ENCODE results near the gene IGF2R.

The IGF2R gene

DNA sequence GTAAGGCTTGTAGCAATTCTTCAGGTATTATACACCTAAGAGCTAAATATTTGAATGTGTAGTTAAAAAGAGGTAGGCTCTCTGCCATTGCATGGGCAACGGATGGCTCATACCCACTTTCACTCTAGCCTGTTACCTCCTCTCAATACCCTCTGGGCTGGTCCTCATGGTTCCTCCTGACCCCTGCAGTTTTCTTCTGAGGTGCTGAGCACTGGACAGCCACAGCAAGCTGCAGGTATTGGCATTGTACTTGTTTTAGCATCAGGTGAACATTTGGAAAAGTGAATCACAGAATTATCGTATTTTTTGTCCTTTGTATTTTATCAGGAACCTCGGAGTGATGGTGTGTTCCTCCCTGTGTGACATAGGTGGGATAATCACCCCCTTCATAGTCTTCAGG, 185.6 kb downstream of the IGF2R start:
- Histone ChIP-seq H3K9me3 (ENCODE audit: insufficient read depth, low read length, severe bottlenecking) (peaks cover 5% of the 10 kb centered on the region), H3K4me1 (ENCODE audit: insufficient read depth, low read length) (no peaks in the 10 kb centered on the region), H3K9ac (ENCODE audit: low read depth, low read length) (no peak overlapping the region), H4K20me1 (ENCODE audit: insufficient read depth, low read length) (no peaks in the 10 kb centered on the region), H2AFZ (ENCODE audit: low read depth, low read length) (no peak overlapping the region), H3K36me3 (ENCODE audit: insufficient read depth, low read length) (no peaks in the 10 kb centered on the region), H3K4me2 (ENCODE audit: insufficient read depth, low read length) (no peak overlapping the region), H3K4me3 (ENCODE audit: low read depth in 1 of 2, low read length in 2 of 2) (no peak overlapping the region), H3K79me2 (ENCODE audit: insufficient read depth, low read length) (no peaks in the 10 kb centered on the region), H3K27ac (ENCODE audit: low read length) (no peak overlapping the region), H3K27me3 (ENCODE audit: insufficient read depth, low read length, poor library complexity) (no peaks in the 10 kb centered on the region)
- TF ChIP-seq, protein P1, sequence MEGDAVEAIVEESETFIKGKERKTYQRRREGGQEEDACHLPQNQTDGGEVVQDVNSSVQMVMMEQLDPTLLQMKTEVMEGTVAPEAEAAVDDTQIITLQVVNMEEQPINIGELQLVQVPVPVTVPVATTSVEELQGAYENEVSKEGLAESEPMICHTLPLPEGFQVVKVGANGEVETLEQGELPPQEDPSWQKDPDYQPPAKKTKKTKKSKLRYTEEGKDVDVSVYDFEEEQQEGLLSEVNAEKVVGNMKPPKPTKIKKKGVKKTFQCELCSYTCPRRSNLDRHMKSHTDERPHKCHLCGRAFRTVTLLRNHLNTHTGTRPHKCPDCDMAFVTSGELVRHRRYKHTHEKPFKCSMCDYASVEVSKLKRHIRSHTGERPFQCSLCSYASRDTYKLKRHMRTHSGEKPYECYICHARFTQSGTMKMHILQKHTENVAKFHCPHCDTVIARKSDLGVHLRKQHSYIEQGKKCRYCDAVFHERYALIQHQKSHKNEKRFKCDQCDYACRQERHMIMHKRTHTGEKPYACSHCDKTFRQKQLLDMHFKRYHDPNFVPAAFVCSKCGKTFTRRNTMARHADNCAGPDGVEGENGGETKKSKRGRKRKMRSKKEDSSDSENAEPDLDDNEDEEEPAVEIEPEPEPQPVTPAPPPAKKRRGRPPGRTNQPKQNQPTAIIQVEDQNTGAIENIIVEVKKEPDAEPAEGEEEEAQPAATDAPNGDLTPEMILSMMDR (IDR thresholded peaks at IDR 0.05; ENCODE audit: borderline replicate concordance, extremely low read depth, low read length, poor library complexity, severe bottlenecking) = no peak
- no peak for TF ChIP-seq EZH2 (IDR thresholded peaks at IDR 0.05; ENCODE audit: borderline replicate concordance, low read depth, low read length, severe bottlenecking)
- DNase-seq (no peak), ATAC-seq (ENCODE audit: insufficient read depth, low read depth) (no peak)

DNA sequence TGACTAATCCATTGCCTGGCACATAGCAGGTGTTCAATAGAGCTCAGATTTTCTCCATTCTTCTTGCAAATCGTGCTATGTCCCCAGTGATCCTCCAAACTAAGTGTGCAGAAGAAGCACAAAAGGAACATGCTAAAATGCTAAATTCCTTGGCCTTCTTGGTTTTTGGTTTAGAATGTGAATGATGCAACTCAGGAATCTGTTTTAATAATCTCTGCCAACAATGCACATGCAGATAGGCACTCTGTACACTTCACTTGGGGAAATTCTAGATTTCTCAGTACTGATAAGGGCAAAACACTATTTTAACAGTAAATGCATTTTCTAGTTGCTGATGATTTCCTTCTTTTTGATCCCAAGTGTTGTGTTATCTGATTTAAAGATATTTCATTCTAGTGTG, 188.0 kb downstream of the IGF2R start:
- Histone ChIP-seq H3K9me3 (ENCODE audit: insufficient read depth, low read length, severe bottlenecking) (peaks cover 5% of the 10 kb centered on the region), H3K27ac (ENCODE audit: low read length) (no peak overlapping the region), H3K4me2 (ENCODE audit: insufficient read depth, low read length) (no peak overlapping the region), H3K9ac (ENCODE audit: low read depth, low read length) (no peak overlapping the region), H3K36me3 (ENCODE audit: insufficient read depth, low read length) (no peaks in the 10 kb centered on the region), H3K27me3 (ENCODE audit: insufficient read depth, low read length, poor library complexity) (no peaks in the 10 kb centered on the region), H3K79me2 (ENCODE audit: insufficient read depth, low read length) (no peaks in the 10 kb centered on the region), H3K4me3 (ENCODE audit: low read depth in 1 of 2, low read length in 2 of 2) (no peak overlapping the region), H2AFZ (ENCODE audit: low read depth, low read length) (no peak overlapping the region), H4K20me1 (ENCODE audit: insufficient read depth, low read length) (no peaks in the 10 kb centered on the region), H3K4me1 (ENCODE audit: insufficient read depth, low read length) (no peaks in the 10 kb centered on the region)
- TF ChIP-seq EZH2 (IDR thresholded peaks at IDR 0.05; ENCODE audit: borderline replicate concordance, low read depth, low read length, severe bottlenecking) = no peak
- TF ChIP-seq, protein P1 (IDR thresholded peaks at IDR 0.05; ENCODE audit: borderline replicate concordance, extremely low read depth, low read length, poor library complexity, severe bottlenecking) = no peak
- DNase-seq = no peak
- ATAC-seq (ENCODE audit: insufficient read depth, low read depth) = no peak

DNA sequence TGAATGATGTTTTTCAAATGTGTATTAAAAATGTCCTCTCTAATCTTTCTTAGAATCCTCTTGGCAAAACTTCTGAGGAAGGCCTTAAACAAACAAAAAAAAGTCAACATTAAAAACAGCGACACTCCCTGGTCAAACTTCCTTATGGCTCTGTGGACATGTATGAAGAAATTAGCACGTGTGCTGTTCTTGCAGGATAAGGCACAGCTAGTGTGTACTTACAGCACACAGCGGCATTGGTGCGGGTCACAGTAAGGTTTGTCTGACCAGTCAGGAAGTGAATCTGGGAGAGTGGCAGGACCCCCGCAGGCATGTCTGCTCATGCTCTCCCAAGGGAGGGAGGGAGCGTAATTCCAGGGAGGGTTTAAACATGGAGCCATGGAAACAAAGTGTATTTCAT, 191.6 kb downstream of the IGF2R start:
- H3K9ac ChIP-seq (ENCODE audit: low read depth, low read length) = no peak overlapping the region
- H3K9me3 ChIP-seq (ENCODE audit: insufficient read depth, low read length, severe bottlenecking) = no peaks in the 10 kb centered on the region
- H3K36me3 ChIP-seq (ENCODE audit: insufficient read depth, low read length) = no peaks in the 10 kb centered on the region
- ATAC-seq (ENCODE audit: insufficient read depth, low read depth) (no peak), DNase-seq (no peak)
- no peaks in the 10 kb centered on the region for H4K20me1 ChIP-seq (ENCODE audit: insufficient read depth, low read length)
- no peak overlapping the region for H2AFZ ChIP-seq (ENCODE audit: low read depth, low read length)
- H3K4me2 ChIP-seq (ENCODE audit: insufficient read depth, low read length) = no peak overlapping the region
- no peak overlapping the region for H3K4me3 ChIP-seq (ENCODE audit: low read depth in 1 of 2, low read length in 2 of 2)
- no peaks in the 10 kb centered on the region for H3K27me3 ChIP-seq (ENCODE audit: insufficient read depth, low read length, poor library complexity)
- H3K79me2 ChIP-seq (ENCODE audit: insufficient read depth, low read length) = no peaks in the 10 kb centered on the region
- H3K27ac ChIP-seq (ENCODE audit: low read length) = no peak overlapping the region
- TF ChIP-seq, protein P1 (IDR thresholded peaks at IDR 0.05; ENCODE audit: borderline replicate concordance, extremely low read depth, low read length, poor library complexity, severe bottlenecking) = no peak
- TF ChIP-seq EZH2 (IDR thresholded peaks at IDR 0.05; ENCODE audit: borderline replicate concordance, low read depth, low read length, severe bottlenecking) = no peak
- no peaks in the 10 kb centered on the region for H3K4me1 ChIP-seq (ENCODE audit: insufficient read depth, low read length)
